HG03175 (cell line): Measurements from ENCODE around the gene STS.
A peak's percentile ranks its signal among the peaks of the same experiment; 100 is the strongest.

Source experiments
- ATAC-seq: cut with Tn5 transposase; IDR thresholded peaks from one replicate; pipeline ENCODE4 v1.9.1; 2021; ENCODE audit warnings: mild to moderate bottlenecking, moderate library complexity; ENCODE audit not compliant: unreplicated experiment

The STS gene, protein sequence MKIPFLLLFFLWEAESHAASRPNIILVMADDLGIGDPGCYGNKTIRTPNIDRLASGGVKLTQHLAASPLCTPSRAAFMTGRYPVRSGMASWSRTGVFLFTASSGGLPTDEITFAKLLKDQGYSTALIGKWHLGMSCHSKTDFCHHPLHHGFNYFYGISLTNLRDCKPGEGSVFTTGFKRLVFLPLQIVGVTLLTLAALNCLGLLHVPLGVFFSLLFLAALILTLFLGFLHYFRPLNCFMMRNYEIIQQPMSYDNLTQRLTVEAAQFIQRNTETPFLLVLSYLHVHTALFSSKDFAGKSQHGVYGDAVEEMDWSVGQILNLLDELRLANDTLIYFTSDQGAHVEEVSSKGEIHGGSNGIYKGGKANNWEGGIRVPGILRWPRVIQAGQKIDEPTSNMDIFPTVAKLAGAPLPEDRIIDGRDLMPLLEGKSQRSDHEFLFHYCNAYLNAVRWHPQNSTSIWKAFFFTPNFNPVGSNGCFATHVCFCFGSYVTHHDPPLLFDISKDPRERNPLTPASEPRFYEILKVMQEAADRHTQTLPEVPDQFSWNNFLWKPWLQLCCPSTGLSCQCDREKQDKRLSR

DNA sequence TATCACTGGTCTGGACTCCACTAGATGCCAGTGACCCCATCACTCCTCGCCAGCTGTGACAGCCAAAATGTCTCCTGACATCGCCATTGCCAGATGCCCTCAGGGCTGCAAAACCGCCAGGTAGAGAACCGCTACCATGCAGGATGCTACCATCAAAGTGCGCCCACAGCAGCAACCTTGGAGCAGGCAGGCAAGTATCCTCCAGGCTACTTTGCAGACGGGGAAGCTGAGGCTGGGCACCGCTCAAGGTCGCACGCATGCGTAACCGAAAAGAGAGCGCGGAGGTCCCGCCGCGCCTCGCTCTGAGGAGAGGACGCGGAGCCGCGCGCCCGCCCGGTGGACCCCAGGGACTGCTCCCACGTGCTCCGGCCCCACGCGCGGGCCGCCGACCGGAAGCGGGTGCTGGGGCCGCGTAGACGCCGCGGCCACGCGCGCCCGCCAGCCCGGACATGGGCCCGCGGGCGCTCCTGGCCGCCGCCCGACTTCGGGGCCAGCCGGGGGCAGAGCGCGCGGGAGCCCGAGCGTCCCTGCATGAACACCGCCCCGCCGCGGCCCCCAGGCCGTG is at the start of gene STS:
TSS of gene STS (plus strand) at position 300 of the 565 bp plus-strand sequence. CDS start 105,488 bp downstream, outside the sequence.
- ATAC-seq, result peak; percentile 44

DNA sequence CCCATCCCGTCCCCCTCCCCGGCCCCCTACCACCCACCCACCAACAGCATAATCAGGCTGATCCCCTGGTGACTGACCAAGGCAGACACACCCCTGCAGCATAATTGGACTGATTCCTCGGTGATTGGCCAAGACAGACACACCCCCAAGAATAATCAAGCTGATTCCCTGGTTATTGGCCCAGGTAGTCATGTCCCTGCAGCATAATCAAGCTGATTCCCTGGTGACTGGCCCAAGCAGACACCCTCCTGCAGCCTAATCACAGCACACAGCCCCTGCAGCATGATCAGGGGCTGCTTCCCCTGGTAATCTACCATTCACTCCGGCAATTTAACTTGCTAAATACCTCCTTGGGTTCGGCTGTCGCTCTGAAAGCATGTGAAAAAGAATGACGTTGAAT is 47.5 kb upstream of the STS start:
- no peak for ATAC-seq

DNA sequence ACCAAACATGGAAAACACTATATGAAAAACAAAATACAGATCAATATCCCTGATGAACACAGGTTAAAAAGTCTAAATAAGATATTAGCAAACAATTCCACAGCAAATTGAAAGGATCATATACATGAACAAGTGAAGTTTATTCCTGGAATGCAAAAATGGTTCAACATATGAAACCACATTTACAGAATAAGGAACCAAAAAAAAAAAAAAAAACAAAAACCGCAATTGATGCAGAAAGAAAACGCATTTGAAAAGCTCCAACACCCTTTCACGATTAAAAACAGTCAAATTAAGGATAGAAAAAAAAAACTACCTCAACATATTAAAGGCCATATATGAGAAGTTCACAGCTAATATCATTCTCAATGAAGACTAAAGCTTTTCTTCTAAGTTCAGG is 45.4 kb upstream of the STS start:
- no peak for ATAC-seq

DNA sequence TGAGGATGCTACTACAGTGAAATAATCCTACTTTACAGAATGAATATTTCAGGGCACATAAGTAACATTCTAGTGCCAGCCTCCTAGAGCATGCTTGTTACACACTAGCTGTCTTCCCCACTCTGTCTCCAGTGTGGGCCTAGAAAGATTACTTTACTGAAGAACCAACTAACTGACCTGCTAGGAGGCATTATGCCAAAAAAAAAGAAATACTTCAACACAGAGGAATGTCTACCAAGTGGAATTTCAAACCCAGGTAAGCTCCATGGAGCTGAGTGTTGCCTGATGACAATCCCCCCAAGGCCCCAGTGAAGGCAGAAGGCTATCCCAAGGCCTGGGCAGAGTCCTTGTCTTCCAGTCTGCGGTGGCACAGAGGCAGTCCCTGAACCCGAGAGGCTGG is 40.9 kb upstream of the STS start:
- ATAC-seq, result no peak

DNA sequence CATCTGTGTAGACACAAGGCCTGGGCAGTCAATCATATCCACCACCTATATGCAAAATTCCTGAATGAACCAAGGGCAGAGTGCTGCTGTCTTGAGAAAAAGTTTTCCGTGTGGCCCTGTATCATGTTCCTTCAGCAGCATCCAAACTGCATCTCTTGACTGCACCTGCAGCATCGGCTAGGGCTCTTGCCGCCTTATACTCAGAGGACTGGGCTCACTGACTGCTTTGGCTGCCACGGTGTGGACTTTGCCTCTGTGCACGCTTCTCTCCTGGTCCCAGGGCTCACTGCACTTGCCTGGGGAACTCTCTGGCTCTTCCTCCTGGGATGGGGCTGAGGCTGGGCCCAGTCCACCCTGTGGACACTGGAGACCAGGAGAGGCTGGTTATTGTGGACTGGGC is 39.5 kb upstream of the STS start:
- ATAC-seq, result no peak

DNA sequence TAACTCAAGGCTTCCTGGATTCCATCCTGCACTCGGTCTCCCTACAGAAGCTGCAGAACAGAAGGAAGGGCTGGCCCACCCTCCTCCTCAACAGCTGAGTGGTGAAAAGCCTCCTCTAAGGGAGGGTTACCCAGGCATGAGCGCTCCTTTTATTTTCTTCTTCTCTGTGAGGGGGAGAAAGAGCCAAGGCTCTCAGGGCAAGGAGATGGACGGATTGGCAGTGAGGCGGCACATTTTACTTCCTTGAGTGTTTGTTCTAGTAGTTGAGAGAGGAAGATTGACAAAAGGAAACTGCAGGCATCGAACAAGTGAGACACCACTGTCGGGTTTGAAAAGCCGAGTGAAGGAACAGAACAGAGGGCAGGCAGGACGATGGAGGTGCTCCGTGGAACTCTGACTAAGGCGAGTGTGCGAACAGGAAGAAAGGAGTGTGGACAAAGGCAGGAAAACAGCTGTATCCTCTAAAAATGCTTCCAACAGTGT is 38.4 kb upstream of the STS start:
- ATAC-seq, result no peak

DNA sequence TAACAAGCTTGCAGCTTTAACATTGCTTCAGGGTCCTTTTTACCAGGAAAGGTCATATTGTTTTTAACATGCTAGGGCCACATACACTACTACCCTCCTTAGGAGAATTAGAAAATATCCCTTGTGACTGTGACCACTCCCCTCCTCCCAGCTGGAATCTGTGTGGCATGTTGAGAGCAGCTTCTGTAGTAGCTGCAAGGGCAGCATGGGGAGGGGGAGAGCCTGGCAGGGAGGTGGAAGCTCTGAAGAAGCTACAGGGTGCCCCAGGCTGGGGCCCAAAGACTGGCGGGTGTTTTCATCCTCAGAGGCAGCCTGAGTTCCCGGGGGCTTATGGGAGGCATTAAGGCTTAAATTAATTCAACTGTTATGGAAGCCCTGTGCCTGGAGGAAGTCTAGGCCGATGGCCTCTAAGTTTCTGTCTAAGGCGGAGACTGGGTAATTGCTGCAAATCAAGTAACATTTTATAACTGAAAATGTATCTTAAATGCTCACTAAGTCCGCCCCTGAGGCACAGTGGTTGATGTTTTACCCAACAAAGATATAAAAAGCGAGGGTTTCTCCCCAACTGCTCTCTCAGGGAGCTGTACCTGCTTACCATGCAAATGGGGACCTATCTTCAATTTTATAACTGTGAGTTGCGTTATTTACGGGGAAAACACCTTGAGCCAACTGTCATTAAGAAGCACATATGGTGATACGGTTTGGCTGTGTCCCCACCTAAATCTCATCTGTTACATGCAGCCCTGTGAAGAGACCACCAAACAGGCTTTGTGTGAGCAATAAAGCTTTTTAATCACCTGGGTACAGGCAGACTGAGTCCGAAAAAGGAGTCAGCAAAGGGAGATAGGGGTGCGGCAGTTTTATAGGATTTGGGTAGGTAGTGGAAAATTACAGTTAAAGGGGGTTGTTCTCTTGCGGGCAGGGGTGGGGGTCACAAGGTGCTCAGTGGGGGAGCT is 37.4 kb upstream of the STS start:
- ATAC-seq, result peak; percentile 77

DNA sequence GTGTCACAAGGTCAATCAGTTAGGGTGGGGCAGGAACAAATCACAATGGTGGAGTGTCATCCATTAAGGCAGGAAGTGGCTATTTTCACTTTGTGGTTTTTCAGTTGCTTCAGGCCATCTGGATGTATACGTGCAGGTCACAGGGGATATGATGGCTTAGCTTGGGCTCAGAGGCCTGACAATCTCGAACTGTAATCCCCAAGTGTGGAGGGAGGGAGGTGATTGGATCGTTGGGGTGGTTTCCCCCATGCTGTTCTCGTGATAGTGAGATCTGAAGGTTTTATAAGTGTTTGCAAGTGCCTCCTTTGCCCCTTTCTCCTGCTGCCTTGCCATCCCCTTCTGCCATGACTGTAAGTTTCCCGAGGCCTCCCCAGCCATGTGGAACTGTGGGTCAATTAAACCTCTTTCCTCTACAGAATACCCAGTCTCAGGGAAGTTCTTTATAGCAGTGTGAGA is 36.7 kb upstream of the STS start:
- ATAC-seq, result peak; percentile 66

DNA sequence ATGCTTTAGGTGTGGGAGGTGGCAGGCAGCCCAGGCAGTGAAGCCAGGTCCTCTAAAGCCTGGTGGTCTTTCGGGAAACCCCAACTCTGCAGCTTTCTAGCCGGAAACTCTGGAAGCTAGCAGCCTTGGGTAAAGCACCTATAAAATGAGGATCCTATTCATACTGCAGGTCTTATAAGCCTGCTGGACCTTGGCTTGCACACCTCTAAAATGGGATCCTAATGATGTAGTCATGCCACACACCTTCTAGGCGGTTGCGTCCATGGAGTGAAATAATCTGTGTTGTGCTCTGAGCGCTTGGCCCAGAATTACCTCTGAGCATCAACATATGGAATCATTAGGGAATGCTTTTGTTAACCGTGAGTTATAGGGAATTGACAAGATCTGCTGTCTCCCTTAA is 36.0 kb upstream of the STS start:
- ATAC-seq, result no peak

DNA sequence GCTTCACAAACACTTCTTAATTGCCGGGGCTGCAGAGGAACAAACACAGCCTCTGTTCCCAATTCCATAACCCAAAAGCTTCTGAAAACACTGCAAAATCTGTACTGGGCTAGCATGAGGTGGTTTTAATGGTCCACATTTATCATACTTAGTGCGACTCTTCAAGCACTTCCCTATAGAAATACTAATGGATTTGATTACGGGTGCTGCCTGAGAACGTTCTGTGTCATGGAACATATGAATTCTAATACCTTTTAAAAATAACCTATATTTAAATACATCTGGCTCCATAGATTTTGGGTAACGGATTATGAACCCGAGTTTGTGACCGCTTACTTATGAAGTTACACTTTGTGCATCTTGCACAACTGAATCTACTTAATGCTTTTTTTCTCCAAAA is 35.4 kb upstream of the STS start:
- ATAC-seq, result no peak

DNA sequence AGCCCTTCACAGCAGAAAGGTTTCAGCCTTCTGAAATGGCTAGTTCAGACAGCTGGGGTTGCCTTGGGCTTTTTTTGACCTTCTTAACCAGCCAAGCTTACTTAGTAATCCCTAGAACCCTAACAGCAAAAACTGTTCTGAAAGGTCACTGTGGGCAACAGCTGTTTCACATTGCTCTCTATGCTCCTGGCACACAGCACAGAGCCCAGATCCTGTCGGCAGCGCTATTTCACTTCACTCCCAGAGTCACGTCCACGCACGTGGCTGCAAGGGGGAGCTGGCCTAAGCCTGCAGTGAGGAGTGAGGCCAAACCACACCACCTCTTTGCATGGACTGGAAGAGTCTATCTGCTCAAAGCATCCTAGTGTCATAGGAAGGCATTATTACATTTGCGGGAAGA is 32.0 kb upstream of the STS start:
- ATAC-seq, result peak; percentile 73

DNA sequence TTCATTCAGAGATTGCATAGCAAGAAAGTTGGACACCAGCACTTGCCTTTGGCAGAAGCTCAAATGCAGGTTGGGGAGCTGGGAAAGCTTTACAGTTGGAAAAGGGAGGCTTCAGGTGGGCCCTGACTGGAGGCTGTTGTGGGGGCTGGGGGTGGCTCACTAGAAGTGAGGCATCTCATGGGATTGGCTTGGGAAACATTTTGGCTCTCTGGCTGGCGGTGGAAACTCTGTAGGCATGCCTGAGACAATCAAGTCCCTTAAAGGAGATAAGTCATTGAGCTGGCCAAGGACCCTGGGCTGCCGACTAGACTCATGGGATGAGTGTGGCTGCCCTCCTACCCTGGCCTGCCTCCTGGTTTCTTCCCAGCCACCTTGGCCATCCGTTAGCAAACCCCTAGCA is 31.4 kb upstream of the STS start:
- no peak for ATAC-seq

DNA sequence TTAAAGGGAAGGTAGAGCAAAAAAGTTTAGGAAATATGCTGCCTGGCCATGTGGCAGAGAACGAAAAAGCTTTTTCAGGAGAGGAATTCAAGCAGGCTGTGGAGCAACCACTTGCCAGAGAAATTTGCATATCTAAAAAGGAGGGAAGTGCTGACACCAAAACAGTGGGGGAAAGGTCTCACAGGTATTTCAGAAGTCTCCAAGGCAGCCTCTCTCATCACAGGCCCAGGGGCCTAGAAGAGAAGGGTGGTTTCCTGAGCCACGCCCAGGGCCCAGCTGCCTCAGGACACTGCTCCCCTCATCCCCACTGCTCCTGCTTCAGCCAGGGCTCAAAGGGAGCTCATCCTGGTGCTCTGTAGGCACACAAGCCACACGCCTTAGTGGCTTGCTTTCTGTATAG is 29.9 kb upstream of the STS start:
- ATAC-seq, result no peak

DNA sequence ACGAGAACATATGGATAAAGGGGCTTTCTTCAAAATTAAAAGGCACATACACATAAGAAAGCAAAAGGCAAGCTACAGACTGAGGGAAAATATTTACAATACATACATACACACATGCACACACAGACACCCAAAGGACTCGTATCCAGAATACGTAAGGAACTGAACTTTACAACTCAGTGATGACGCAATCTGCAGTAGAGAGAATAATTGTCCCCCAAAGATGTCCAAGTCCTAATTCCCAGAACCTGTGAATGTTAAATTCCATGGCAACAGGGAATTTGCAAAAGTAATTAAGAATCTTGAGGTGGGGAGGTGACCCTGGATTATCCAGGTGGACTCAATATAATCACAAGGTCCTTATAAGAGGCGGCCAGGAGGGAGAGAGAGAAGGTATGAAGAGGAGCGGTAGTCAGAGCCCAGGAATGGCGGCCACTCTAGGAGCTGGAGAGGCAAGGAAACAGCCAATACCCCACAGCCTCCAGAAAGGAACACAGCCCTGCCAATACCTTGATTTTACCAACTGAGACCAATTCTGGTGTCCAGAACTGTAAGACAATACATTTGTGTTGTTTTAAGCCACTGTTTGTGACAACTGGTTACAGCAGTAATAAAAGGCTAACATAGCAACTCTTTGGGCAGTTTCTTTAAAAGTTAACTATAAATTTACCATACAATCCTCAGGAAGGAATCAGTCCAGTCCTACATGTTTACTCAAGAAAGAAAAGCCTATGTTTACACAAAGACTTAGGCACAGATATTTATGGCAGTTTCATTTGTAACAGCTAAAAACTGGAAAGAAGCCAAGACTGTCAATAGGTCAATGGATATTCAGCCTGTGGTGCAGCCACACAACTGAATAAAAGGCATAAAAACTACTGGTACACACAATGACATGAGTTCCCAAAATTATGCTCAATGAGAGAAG is 27.3 kb upstream of the STS start:
- no peak for ATAC-seq

DNA sequence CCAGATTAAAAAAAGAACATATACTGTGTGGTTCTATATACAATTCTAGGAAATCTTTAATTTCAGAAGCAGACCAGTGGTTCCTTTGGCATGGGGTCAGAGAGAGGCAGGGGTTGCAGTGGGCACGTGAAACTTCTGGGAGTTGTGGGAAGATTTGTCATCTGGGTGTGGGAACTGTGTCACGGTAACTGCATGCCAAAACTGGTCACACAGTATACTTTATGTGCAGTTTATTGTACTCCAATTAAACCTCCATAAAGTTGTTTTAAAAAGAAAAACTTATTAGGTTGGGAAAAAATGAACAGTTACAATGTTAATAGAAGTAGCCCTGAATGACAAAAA is 26.7 kb upstream of the STS start:
- ATAC-seq, result no peak

DNA sequence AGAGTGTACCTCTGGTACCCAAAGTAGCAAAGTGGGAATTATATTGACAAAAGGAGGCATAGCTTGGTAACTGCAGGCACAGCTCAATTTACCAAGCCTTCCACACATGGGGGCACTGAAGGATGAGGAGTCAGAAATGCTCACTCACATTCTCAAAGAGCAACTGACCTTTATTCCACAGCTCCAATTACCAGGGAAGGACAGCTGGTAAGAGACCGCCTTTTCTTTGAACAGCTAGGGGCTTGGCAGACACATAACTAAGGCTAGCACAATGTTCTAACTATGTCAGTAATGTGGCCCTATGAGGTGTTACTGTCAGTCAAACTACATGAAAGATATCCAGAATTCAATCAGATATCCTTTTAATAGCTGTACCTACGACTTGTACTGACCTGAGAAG is 20.5 kb upstream of the STS start:
- ATAC-seq, result no peak

DNA sequence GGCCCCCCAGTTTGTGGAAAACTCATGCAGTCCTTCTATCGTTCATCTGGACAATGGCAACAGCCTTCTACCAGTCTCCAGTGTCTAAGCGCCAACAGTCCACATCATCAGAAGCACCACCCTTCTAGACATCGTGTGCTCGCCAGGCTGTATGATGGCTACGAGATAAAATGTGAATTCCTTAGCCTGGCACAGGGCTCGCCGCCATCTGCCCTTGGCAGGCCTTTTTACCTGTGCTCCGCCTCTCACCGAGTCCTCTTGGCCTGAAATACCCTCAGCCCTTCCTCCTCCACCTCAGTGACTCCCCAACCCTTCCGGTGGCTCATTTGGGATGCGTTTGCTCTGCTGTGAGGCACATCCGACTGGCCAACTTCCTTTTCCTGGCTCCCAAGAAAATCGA is 15.9 kb upstream of the STS start:
- ATAC-seq, result no peak

DNA sequence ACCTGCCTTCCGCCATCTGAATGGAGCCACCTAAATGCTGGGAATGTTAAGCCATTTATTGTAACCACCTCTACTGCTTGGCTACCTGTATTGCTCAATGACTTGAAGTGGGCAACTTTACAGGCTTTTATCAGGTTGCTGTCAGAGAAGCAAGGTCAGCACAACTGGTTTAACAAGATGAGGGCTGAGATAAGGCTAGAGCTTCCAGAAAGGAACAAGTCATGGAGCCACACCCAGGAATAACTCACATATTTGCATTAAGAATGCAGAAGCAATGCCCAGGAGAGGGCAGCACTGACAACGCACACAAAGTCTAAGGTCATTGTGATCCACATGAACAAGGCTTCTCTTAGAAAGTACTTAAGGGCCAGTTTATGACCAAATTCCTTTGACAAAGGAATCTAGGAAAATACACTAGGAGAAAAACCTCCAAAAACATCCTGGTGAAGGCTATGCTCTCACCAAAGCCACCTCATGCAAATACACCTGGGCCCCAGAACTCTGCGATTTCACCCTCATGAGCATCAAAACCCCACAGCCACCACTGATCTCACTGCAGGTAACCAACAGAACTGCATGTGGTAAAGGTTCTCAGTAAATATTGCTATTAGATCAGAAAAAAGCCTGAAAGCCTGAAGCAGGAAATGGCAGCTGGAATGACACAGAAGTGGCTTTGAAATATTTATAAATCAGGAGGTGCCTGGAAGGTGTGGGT is 15.0 kb upstream of the STS start:
- ATAC-seq, result peak; percentile 86

DNA sequence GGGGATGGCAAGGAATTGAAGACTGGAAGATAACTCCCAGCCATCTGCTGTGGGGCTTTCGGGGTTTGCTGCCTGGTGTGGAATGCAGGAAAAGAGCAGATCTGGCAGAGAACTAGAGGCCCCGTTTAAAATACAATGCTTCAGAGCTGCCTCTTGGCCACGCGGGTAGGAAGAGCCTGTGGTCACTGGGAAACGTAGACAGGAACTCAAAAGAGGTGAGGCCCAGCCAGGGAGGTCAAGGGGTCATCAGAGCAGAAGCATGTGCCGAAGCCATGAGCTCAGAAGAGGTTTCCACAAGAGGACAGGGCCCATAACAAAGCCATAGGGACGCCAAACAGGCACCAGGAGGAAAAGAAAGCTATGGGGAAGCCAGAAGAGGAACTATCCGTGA is 14.5 kb upstream of the STS start:
- ATAC-seq, result peak; percentile 9
